Body of pancreas (tissue), 4 donors: ENCODE data around the gene ATXN7. TPM values are rescaled to one million over a fixed set of nuclear protein-coding genes. Genes with fewer than 3 reads are reported as not detected.

ENCODE experiments used
- ATAC-seq: fragments of 150-250 bp; one replicate; pipeline ENCODE4 v1.9.1; 2016
- DNase-seq, 4 donors: peaks; one replicate each; pipeline ENCODE4 v3.0.0-alpha.2; 2019
- H3K27ac ChIP-seq, 4 donors: fragments of 200-600 bp; sonication (generic); 1 replicate in 3 of 4; 2 replicates in 1 of 4; pipeline versions ENCODE4 v1.5.1 to v1.6.1; 2016 to 2019; ENCODE audit warnings: mild to moderate bottlenecking in 1 of 4, mixed read lengths in 1 of 4, moderate library complexity in 1 of 4
- H3K27me3 ChIP-seq, 2 donors: fragments of 200-600 bp; sonication (generic); one replicate each; pipeline ENCODE4 v1.6.0; 2016; ENCODE audit warnings: mild to moderate bottlenecking in 1 of 2
- H3K36me3 ChIP-seq, 2 donors: fragments of 200-600 bp; sonication (generic); replicated peaks in 1 of 2; 2 replicates each; pipeline ENCODE4 v1.5.1; 2016; ENCODE audit warnings: low read depth in 2 of 2; ENCODE audit not compliant: insufficient read depth in 1 of 2
- H3K4me1 ChIP-seq: fragments of 200-600 bp; sonication (generic); one replicate; pipeline ENCODE4 v1.6.0; 2016
- H3K4me3 ChIP-seq, 2 donors: fragments of 200-600 bp; sonication (generic); 1 replicate in 1 of 2; 2 replicates in 1 of 2; pipeline ENCODE4 v1.5.1; 2016 to 2019
- H3K9me3 ChIP-seq, 3 donors: fragments of 200-600 bp; sonication (generic); 1 replicate in 2 of 3; 2 replicates in 1 of 3; pipeline ENCODE4 v1.5.1; 2016
- POLR2A ChIP-seq, 3 donors: fragments of 450-650 bp; IDR thresholded peaks; one replicate each; pipeline ENCODE4 v1.6.1; 2016; ENCODE audit warnings: antibody characterized with exemption in 3 of 3, mild to moderate bottlenecking in 2 of 3
- WGBS, 2 donors: methylation state at CpG; one replicate each; pipeline ENCODE4 v1.1.5; 2017; 5-methylcytosine and 5-hydroxymethylcytosine counted together
- intact Hi-C: fragments of 100-400 bp; cut with DNase I; formaldehyde crosslinking; loops from one replicate; pipeline ENCODE4 v1.15.1; 2023
- total RNA-seq, 2 donors: library from RNA; depleted of rRNA; stranded (reverse); fragments of >200 nt; gene quantifications; one replicate each; pipeline ENCODE4 v1.1.0, GENCODE V29; 2016
- TF ChIP-seq, protein P1 (sequence below), 7 experiments: fragments of 450-650 bp in 4 of 7; fragments of 200-600 bp in 3 of 7; sonication (generic) in 3 of 7; IDR thresholded peaks; one replicate each; pipeline ENCODE4 v1.5.1; 2016 to 2019; ENCODE audit warnings: antibody characterized with exemption in 7 of 7

ATXN7 gene
- total RNA-seq, 2 donors from 2014 or later, result 36.3 to 43.8 TPM

DNA sequence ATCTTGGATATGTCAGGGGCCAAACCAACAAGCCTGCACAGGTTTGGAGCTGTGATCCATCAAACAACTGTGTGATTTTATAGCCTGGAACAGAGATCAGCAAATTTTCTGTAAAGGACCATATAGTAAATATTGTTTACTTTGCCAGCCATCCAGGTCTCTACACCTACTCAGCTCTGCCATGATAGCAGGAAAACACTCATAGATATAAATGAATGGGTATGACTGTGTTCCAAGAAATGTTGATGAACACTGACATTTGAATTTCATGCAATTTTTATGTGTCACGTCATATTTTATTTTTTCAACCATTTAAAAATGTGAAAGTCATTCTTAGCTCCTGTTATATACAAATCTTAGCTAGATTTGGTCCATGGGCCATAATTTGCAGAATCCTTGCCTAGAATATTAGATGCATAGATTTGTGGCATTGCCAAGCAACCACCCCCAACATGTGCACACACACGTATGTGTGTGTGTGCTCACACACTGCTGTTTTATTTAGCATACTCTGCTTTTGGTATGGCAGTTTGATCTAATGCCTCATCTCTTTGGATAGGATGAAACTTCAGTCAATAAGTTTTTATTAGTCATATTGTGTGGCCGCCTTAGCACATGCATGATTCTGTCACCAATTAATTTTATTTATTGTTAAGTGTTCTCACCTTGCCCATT lies 6.4 kb downstream of the ATXN7 start:
- Histone ChIP-seq H3K4me1 (peaks cover 23% of the 10 kb centered on the region), H3K27ac (no peak overlapping the region), H3K27me3 (no peaks in the 10 kb centered on the region), H3K4me3 (no peak overlapping the region), H3K36me3 (no peaks in the 10 kb centered on the region), H3K9me3 (no peaks in the 10 kb centered on the region)
- 79 to 89% methylated on average over 3 of the region's 3 CpGs for WGBS, 2 donors
- TF ChIP-seq, protein P1, sequence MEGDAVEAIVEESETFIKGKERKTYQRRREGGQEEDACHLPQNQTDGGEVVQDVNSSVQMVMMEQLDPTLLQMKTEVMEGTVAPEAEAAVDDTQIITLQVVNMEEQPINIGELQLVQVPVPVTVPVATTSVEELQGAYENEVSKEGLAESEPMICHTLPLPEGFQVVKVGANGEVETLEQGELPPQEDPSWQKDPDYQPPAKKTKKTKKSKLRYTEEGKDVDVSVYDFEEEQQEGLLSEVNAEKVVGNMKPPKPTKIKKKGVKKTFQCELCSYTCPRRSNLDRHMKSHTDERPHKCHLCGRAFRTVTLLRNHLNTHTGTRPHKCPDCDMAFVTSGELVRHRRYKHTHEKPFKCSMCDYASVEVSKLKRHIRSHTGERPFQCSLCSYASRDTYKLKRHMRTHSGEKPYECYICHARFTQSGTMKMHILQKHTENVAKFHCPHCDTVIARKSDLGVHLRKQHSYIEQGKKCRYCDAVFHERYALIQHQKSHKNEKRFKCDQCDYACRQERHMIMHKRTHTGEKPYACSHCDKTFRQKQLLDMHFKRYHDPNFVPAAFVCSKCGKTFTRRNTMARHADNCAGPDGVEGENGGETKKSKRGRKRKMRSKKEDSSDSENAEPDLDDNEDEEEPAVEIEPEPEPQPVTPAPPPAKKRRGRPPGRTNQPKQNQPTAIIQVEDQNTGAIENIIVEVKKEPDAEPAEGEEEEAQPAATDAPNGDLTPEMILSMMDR (IDR thresholded peaks at IDR 0.05), result no peak
- TF ChIP-seq POLR2A (IDR thresholded peaks at IDR 0.05), result no peak
- DNase-seq (no peak), ATAC-seq (no peak)
- intact Hi-C loops, result no loop called here

DNA sequence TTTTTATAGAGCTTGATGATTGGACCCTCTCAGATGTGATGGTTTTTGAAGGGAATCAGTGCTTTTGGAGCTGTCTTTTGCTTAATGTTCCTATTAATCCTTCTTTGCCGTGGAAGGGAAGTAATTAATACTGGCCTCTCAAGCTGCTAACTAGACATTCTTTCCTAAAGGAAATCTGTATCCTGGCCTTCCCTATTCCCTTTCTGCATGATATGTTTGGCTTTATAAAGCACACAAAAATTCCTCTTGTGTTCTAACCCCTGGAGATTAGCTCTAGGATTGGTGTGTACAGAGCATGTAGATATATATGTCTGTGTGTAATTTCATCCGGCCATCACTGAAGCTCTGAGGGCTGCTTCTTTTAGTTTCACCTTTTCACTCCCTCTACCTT lies 6.9 kb downstream of the ATXN7 start:
- TF ChIP-seq, protein P1 (IDR thresholded peaks at IDR 0.05), result no peak
- no peak for TF ChIP-seq POLR2A (IDR thresholded peaks at IDR 0.05)
- ATAC-seq (no peak), DNase-seq (no peak)
- no peak overlapping the region for H3K27ac ChIP-seq
- H3K4me1 ChIP-seq, result peaks cover 24% of the 10 kb centered on the region
- H3K9me3 ChIP-seq, result no peaks in the 10 kb centered on the region
- 57 to 76% methylated on average over 2 of the region's 2 CpGs for WGBS, 2 donors
- no peak overlapping the region for H3K4me3 ChIP-seq
- no peaks in the 10 kb centered on the region for H3K36me3 ChIP-seq
- H3K27me3 ChIP-seq, result no peaks in the 10 kb centered on the region
- intact Hi-C loops, result no loop called here

DNA sequence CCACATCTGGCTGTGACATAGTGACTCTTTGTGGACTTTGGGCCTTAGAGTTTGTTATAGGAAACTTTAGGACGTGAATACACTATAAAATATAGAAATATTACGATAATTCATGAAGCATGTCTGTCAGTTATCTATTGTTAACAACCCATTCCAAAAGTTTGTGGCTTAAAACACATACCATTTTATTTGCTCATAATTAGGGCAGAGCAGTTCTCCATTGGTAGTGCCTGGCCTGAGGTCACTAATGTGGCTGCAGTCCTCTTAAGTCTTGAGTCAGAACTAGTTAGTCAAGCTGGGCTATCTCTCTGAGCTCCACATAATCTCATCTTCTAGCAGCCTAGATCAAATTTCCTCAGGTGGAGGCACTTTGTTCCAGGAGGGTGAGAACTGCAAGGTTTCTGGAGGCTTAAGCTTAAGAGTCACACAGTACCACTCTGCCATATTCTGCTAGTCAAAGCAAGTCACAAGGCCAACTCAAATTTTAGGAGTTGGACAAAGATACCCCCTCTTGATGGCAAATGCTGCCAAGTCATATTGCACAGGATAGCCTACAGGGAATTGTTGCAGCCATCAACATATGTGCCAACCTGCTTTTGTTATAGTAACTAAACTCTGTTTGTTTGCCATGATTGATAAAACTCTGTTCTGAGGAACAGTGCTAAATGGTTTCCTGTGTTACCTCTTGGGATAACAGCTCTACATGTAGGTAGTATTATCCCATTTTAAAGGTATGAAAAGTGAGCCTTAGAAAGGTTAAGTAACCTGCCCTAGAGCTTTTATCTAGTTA lies 8.7 kb downstream of the ATXN7 start:
- intact Hi-C loops, result no loop called here
- no peak for TF ChIP-seq POLR2A (IDR thresholded peaks at IDR 0.05)
- TF ChIP-seq, protein P1 (IDR thresholded peaks at IDR 0.05), result no peak
- Histone ChIP-seq H3K4me1 (peaks cover 22% of the 10 kb centered on the region), H3K4me3 (no peak overlapping the region), H3K9me3 (no peaks in the 10 kb centered on the region), H3K27ac (no peak overlapping the region), H3K36me3 (no peaks in the 10 kb centered on the region), H3K27me3 (no peaks in the 10 kb centered on the region)
- 67 to 71% methylated on average over 2 of the region's 2 CpGs for WGBS, 2 donors
- DNase-seq, result no peak
- peak; percentile 64 for ATAC-seq

DNA sequence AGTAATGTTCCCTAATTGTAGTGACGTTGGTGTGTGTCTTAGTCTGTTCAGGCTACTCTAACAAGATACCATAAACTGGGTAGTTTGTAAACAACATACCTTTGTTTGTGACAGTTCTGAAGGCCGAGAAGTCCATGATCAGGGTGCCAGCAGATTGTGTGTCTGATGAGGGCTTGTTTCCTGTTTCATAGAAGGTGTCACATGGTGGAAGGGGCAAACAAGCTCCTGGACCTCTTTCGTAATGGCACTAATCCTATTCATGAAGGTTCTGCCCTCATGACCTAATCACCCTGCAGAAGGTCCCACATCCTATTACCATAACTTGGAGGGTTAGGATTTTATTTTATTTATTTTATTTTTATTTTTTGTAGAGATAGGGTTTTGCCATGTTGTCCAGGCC lies 11.1 kb downstream of the ATXN7 start:
- TF ChIP-seq POLR2A (IDR thresholded peaks at IDR 0.05), result no peak
- TF ChIP-seq, protein P1 (IDR thresholded peaks at IDR 0.05), result no peak
- peaks cover 39% of the 10 kb centered on the region for H3K4me1 ChIP-seq
- intact Hi-C loops, result no loop called here
- H3K9me3 ChIP-seq, result no peaks in the 10 kb centered on the region
- no peaks in the 10 kb centered on the region for H3K27me3 ChIP-seq
- 71 to 74% methylated on average over 3 of the region's 3 CpGs for WGBS, 2 donors
- no peak overlapping the region for H3K27ac ChIP-seq
- no peak for DNase-seq
- H3K4me3 ChIP-seq, result no peak overlapping the region
- no peaks in the 10 kb centered on the region for H3K36me3 ChIP-seq
- no peak for ATAC-seq
